HG03135 (cell line): ENCODE data around the gene TSFM.
A peak's percentile ranks its signal among the peaks of the same experiment; 100 is the strongest.

Experiments
- ATAC-seq: cut with Tn5 transposase; IDR thresholded peaks from one replicate; pipeline ENCODE4 v1.9.1; 2021; ENCODE audit warnings: mild to moderate bottlenecking, moderate library complexity; ENCODE audit not compliant: unreplicated experiment

The TSFM gene

GRCh38 chr12:57782608-57783465 is at the start of gene TSFM:
Gene TSFM (plus strand): TSS chr12:57782787. CDS start chr12:57782802, 15 bp downstream.
- ATAC-seq, result peak; percentile 85

- ATAC-seq, result no peak
Observed at GRCh38 chr12:57733928-57734327, 48.7 kb upstream of the TSFM start.

GRCh38 chr12:57734591-57734990 is 48.0 kb upstream of the TSFM start:
- no peak for ATAC-seq

GRCh38 chr12:57735198-57735855 is 47.3 kb upstream of the TSFM start:
- ATAC-seq, result no peak

GRCh38 chr12:57735952-57736740 is 46.4 kb upstream of the TSFM start:
- no peak for ATAC-seq

- ATAC-seq, result no peak
Observed at GRCh38 chr12:57736741-57737466, 45.7 kb upstream of the TSFM start.

GRCh38 chr12:57737467-57738460 is 44.8 kb upstream of the TSFM start:
- ATAC-seq, result no peak

GRCh38 chr12:57738661-57739237 is 43.8 kb upstream of the TSFM start, which contains the start of gene AGAP2:
Gene AGAP2 (minus strand): TSS chr12:57738742. CDS start chr12:57738246, 496 bp downstream.
- no peak for ATAC-seq

GRCh38 chr12:57739387-57739786 is 43.2 kb upstream of the TSFM start:
- ATAC-seq, result no peak

- no peak for ATAC-seq
Observed at GRCh38 chr12:57739914-57740538, 42.6 kb upstream of the TSFM start.

GRCh38 chr12:57740656-57741412 is 41.8 kb upstream of the TSFM start:
- ATAC-seq, result peak; percentile 56

GRCh38 chr12:57741413-57741789 is 41.2 kb upstream of the TSFM start:
- ATAC-seq, result no peak

- peak; percentile 49 for ATAC-seq
Observed at GRCh38 chr12:57741844-57742738, 40.5 kb upstream of the TSFM start.

- no peak for ATAC-seq
Observed at GRCh38 chr12:57743769-57744168, 38.8 kb upstream of the TSFM start.

GRCh38 chr12:57744194-57744776 is 38.3 kb upstream of the TSFM start:
- ATAC-seq, result peak; percentile 40

GRCh38 chr12:57744777-57745484 is 37.7 kb upstream of the TSFM start, which contains the start of gene TSPAN31:
Gene TSPAN31 (plus strand): TSS chr12:57745039. CDS start chr12:57745155, 116 bp downstream.
- ATAC-seq, result peak; percentile 78
